ENCODE measurements around the gene OR51B5.
"Not testable (repeated sequence)": the region's sequence is repeated elsewhere in the genome, so short reads cannot be mapped to it uniquely, and the experiment has no call there.

The OR51B5 gene

GRCh38 chr11:5343474-5344335 lies at the start of gene OR51B5:
Gene OR51B5, minus strand, starts transcription at chr11:5343524. Its CDS starts 0 bp downstream, at chr11:5343524.
- H3K4me3 Mint-ChIP-seq = no peak within 1 kb of the TSS
- H3K27me3 Mint-ChIP-seq = peaks cover 3% of the 10 kb centered on the region
- H3K36me3 Mint-ChIP-seq (ENCODE audit: low read depth) = no peaks in the 10 kb centered on the region
- no peaks in the 10 kb centered on the region for H3K9me3 Mint-ChIP-seq
- no peaks in the 10 kb centered on the region for H3K4me1 Mint-ChIP-seq (ENCODE audit: low read depth)
- intact Hi-C loops (cut with micrococcal nuclease) = no loop called here
- H3K27ac Mint-ChIP-seq = no peak within 1 kb of the TSS

- no peaks in the 10 kb centered on the region for H3K27me3 Mint-ChIP-seq
- intact Hi-C loops (cut with micrococcal nuclease) = no loop called here
- no peaks in the 10 kb centered on the region for H3K9me3 Mint-ChIP-seq
- no peak overlapping the region for H3K4me3 Mint-ChIP-seq
- H3K27ac Mint-ChIP-seq = no peak overlapping the region
- no peaks in the 10 kb centered on the region for H3K36me3 Mint-ChIP-seq (ENCODE audit: low read depth)
- no peaks in the 10 kb centered on the region for H3K4me1 Mint-ChIP-seq (ENCODE audit: low read depth)
These were observed 46.9 kb upstream of the OR51B5 start for GRCh38 chr11:5390210-5390609.

- H3K27ac Mint-ChIP-seq = no peak overlapping the region
- H3K4me1 Mint-ChIP-seq (ENCODE audit: low read depth) = no peaks in the 10 kb centered on the region
- no peak overlapping the region for H3K4me3 Mint-ChIP-seq
- intact Hi-C loops (cut with micrococcal nuclease) = no loop called here
- no peaks in the 10 kb centered on the region for H3K27me3 Mint-ChIP-seq
- no peaks in the 10 kb centered on the region for H3K9me3 Mint-ChIP-seq
- no peaks in the 10 kb centered on the region for H3K36me3 Mint-ChIP-seq (ENCODE audit: low read depth)
These were observed 41.0 kb upstream of the OR51B5 start for GRCh38 chr11:5384335-5384734.

GRCh38 chr11:5383576-5383975 lies 40.3 kb upstream of the OR51B5 start, which contains the start of gene OR51M1:
Gene OR51M1, plus strand, starts transcription at chr11:5383812. Its CDS starts 5,587 bp downstream, at chr11:5389399.
- Mint-ChIP-seq H3K4me1 (ENCODE audit: low read depth) (no peaks in the 10 kb centered on the region), H3K9me3 (no peaks in the 10 kb centered on the region), H3K4me3 (no peak within 1 kb of the TSS), H3K36me3 (ENCODE audit: low read depth) (no peaks in the 10 kb centered on the region), H3K27ac (no peak within 1 kb of the TSS), H3K27me3 (no peaks in the 10 kb centered on the region)
- intact Hi-C loops (cut with micrococcal nuclease) = no loop called here

GRCh38 chr11:5380740-5381342 lies 37.5 kb upstream of the OR51B5 start:
- no peak overlapping the region for H3K4me3 Mint-ChIP-seq
- H3K27me3 Mint-ChIP-seq = no peaks in the 10 kb centered on the region
- H3K4me1 Mint-ChIP-seq (ENCODE audit: low read depth) = no peaks in the 10 kb centered on the region
- H3K36me3 Mint-ChIP-seq (ENCODE audit: low read depth) = no peaks in the 10 kb centered on the region
- no peak overlapping the region for H3K27ac Mint-ChIP-seq
- intact Hi-C loops (cut with micrococcal nuclease) = loop anchor here (1.0 kb wide), 2 partner anchors 177 to 257 kb away; no protein-coding TSS in a partner anchor
- H3K9me3 Mint-ChIP-seq = no peaks in the 10 kb centered on the region

- Mint-ChIP-seq H3K27me3 (no peaks in the 10 kb centered on the region), H3K27ac (no peak overlapping the region), H3K4me3 (no peak overlapping the region), H3K36me3 (ENCODE audit: low read depth) (no peaks in the 10 kb centered on the region), H3K4me1 (ENCODE audit: low read depth) (no peaks in the 10 kb centered on the region), H3K9me3 (peaks cover 10% of the 10 kb centered on the region)
- intact Hi-C loops (cut with micrococcal nuclease) = no loop called here
These were observed 26.5 kb upstream of the OR51B5 start for GRCh38 chr11:5369789-5370188.

GRCh38 chr11:5368502-5369043 lies 25.2 kb upstream of the OR51B5 start:
- intact Hi-C loops (cut with micrococcal nuclease) = no loop called here
- H3K4me3 Mint-ChIP-seq = no peak overlapping the region
- no peaks in the 10 kb centered on the region for H3K9me3 Mint-ChIP-seq
- no peaks in the 10 kb centered on the region for H3K27me3 Mint-ChIP-seq
- no peaks in the 10 kb centered on the region for H3K4me1 Mint-ChIP-seq (ENCODE audit: low read depth)
- no peaks in the 10 kb centered on the region for H3K36me3 Mint-ChIP-seq (ENCODE audit: low read depth)
- no peak overlapping the region for H3K27ac Mint-ChIP-seq

GRCh38 chr11:5367448-5368074 lies 24.2 kb upstream of the OR51B5 start:
- Mint-ChIP-seq H3K36me3 (ENCODE audit: low read depth) (no peaks in the 10 kb centered on the region), H3K9me3 (no peaks in the 10 kb centered on the region), H3K27ac (no peak overlapping the region), H3K4me1 (ENCODE audit: low read depth) (no peaks in the 10 kb centered on the region), H3K4me3 (no peak overlapping the region), H3K27me3 (no peaks in the 10 kb centered on the region)
- intact Hi-C loops (cut with micrococcal nuclease) = no loop called here

GRCh38 chr11:5366856-5367255 lies 23.5 kb upstream of the OR51B5 start:
- intact Hi-C loops (cut with micrococcal nuclease) = no loop called here
- H3K4me1 Mint-ChIP-seq (ENCODE audit: low read depth) = no peaks in the 10 kb centered on the region

GRCh38 chr11:5366365-5366764 lies 23.0 kb upstream of the OR51B5 start:
- H3K27me3 Mint-ChIP-seq; H3K9me3 Mint-ChIP-seq; H3K4me1 Mint-ChIP-seq (ENCODE audit: low read depth); H3K36me3 Mint-ChIP-seq (ENCODE audit: low read depth); H3K4me3 Mint-ChIP-seq; H3K27ac Mint-ChIP-seq; intact Hi-C loops (cut with micrococcal nuclease): not testable (repeated sequence)

More at GRCh38 chr11:5366856-5367255, 23.5 kb upstream of the OR51B5 start:
- Mint-ChIP-seq H3K4me3 (no peak overlapping the region), H3K27me3 (no peaks in the 10 kb centered on the region), H3K27ac (no peak overlapping the region), H3K9me3 (no peaks in the 10 kb centered on the region), H3K36me3 (ENCODE audit: low read depth) (no peaks in the 10 kb centered on the region)

- no peaks in the 10 kb centered on the region for H3K9me3 Mint-ChIP-seq
- intact Hi-C loops (cut with micrococcal nuclease) = no loop called here
- no peak overlapping the region for H3K4me3 Mint-ChIP-seq
- no peak overlapping the region for H3K27ac Mint-ChIP-seq
- no peaks in the 10 kb centered on the region for H3K36me3 Mint-ChIP-seq (ENCODE audit: low read depth)
- H3K27me3 Mint-ChIP-seq = no peaks in the 10 kb centered on the region
- no peaks in the 10 kb centered on the region for H3K4me1 Mint-ChIP-seq (ENCODE audit: low read depth)
These were observed 20.9 kb upstream of the OR51B5 start for GRCh38 chr11:5364214-5364613.

- Mint-ChIP-seq H3K27ac (no peak overlapping the region), H3K9me3 (no peaks in the 10 kb centered on the region), H3K4me1 (ENCODE audit: low read depth) (no peaks in the 10 kb centered on the region), H3K36me3 (ENCODE audit: low read depth) (no peaks in the 10 kb centered on the region), H3K27me3 (no peaks in the 10 kb centered on the region), H3K4me3 (no peak overlapping the region)
- intact Hi-C loops (cut with micrococcal nuclease) = no loop called here
These were observed 20.4 kb upstream of the OR51B5 start for GRCh38 chr11:5363679-5364078.

GRCh38 chr11:5362017-5362625 lies 18.8 kb upstream of the OR51B5 start:
- intact Hi-C loops (cut with micrococcal nuclease) = no loop called here
- Mint-ChIP-seq H3K4me1 (ENCODE audit: low read depth) (no peaks in the 10 kb centered on the region), H3K36me3 (ENCODE audit: low read depth) (no peaks in the 10 kb centered on the region)

GRCh38 chr11:5356031-5356430 lies 12.7 kb upstream of the OR51B5 start:
- H3K36me3 Mint-ChIP-seq (ENCODE audit: low read depth); H3K9me3 Mint-ChIP-seq; H3K27ac Mint-ChIP-seq; intact Hi-C loops (cut with micrococcal nuclease); H3K4me1 Mint-ChIP-seq (ENCODE audit: low read depth); H3K27me3 Mint-ChIP-seq; H3K4me3 Mint-ChIP-seq: not testable (repeated sequence)

More at GRCh38 chr11:5362017-5362625, 18.8 kb upstream of the OR51B5 start:
- Mint-ChIP-seq H3K4me3 (no peak overlapping the region), H3K9me3 (no peaks in the 10 kb centered on the region), H3K27me3 (no peaks in the 10 kb centered on the region), H3K27ac (no peak overlapping the region)

All from dendritic cell treated with granulocyte-macrophage colony-stimulating factor and Interleukin-4, amounts not matched to agents 40 ng/mL and 50 ng/mL, for 4 days (primary cell).